ENCODE measurements around the gene CELF1. TPM values are rescaled to one million over a fixed set of nuclear protein-coding genes. Genes with fewer than 3 reads are reported as not detected.

CELF1 gene
- total and polyA plus RNA-seq, 4 donors: 83.0 to 168 (median 121) TPM

DNA sequence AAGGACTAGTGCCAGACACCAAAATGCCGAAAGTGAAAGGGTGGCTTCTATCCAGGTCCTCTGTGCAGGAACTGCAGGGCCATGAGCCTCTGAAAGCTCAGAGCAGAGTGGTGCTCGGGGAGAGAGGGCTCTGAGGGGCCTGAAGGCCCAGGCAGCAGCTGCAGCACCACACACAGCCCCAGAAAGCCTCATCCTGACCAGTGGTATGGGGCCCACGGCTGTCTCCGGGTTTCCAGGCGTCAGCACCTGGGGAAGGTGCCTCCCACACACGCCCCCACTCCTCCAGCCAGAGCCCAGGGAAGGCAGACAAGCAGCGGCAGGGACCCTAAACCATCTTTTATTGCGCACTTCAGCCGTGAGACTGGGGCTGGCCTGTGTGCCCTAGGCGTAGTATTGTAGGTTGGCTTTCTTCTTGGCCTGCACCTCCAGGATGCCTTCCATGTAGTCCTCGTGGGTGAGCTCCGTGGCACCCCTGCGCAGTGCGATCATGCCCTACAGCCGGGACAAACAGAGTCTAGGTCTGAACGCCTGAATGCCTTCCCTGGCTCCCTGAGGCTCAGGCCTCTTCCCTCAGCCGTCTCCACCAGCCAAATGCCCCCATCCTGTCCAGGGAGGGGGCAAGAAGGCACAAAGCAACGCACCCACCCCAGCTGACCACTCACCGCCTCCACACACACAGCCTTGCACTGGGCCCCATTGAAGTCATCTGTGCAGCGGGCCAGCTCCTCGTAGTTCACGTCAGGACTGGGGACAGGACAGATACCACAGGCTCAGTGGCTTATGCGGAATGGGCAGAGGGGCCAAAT is 134.3 kb downstream of the CELF1 start:
- Histone ChIP-seq H3K4me3 (ENCODE audit: low read depth, low read length) (no peak overlapping the region), H3K4me1 (ENCODE audit: control insufficient read depth, insufficient read depth, low read length) (peaks cover 19% of the 10 kb centered on the region), H3K36me3 (ENCODE audit: control insufficient read depth, insufficient read depth, low read length) (peaks cover 97% of the 10 kb centered on the region), H3K9me3 (ENCODE audit: control insufficient read depth, insufficient read depth, low read length) (no peaks in the 10 kb centered on the region), H3K27me3 (ENCODE audit: control insufficient read depth, insufficient read depth, low read length) (no peaks in the 10 kb centered on the region), H3K27ac (ENCODE audit: low read depth, low read length) (no peak overlapping the region)
- WGBS (ENCODE audit: insufficient coverage): 90% methylated on average over 18 of the region's 23 CpGs
- no peak for DNase-seq (ENCODE audit: low read depth in 4 of 6, low spot score in 6 of 6)

DNA sequence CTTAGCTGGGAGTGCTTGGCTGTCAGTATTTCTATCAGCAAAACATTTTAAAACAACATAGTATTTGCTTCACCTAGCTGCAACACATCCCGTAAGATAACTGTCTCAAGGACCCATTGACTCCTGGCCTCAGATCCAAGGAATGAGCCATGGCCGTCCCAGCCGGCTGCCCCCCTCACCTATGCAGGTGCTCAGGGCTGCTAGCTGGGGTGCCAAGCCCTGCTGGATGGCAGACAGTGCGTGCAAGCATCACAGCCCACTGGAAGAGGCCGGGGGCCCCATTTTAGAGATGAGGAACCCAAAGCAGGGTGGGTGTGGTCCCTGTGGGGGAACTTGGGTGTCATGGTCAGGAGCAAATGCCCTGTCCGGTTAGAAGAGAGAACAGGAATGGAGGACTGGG is 135.2 kb downstream of the CELF1 start:
- DNase-seq (ENCODE audit: low read depth in 4 of 6, low spot score in 6 of 6): no peak
- Histone ChIP-seq H3K27me3 (ENCODE audit: control insufficient read depth, insufficient read depth, low read length) (no peaks in the 10 kb centered on the region), H3K4me3 (ENCODE audit: low read depth, low read length) (no peak overlapping the region), H3K4me1 (ENCODE audit: control insufficient read depth, insufficient read depth, low read length) (peaks cover 24% of the 10 kb centered on the region), H3K9me3 (ENCODE audit: control insufficient read depth, insufficient read depth, low read length) (no peaks in the 10 kb centered on the region), H3K36me3 (ENCODE audit: control insufficient read depth, insufficient read depth, low read length) (peaks cover 97% of the 10 kb centered on the region), H3K27ac (ENCODE audit: low read depth, low read length) (no peak overlapping the region)
- 81% methylated on average over 6 of the region's 6 CpGs for WGBS (ENCODE audit: insufficient coverage)

DNA sequence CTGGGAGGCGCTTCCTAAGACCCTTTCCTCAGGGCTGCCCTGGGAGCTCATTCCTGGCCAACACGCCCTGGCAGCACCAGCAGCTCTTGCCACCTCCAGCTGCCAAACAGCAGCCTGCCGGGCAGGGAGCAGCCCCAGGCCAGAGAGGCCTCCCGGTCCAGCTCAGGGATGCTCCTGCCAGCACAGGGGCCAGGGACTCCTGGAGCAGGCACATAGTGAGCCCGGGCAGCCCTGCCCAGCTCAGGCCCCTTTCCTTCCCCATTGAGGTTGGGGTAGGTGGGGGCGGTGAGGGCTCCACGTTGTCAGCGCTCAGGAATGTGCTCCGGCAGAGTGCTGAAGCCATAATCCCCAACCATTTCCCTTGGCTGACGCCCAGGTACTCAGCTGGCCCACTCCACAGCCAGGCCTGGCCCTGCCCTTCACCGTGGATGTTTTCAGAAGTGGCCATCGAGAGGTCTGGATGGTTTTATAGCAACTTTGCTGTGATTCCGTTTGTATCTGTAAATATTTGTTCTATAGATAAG is 136.9 kb downstream of the CELF1 start:
- Histone ChIP-seq H3K4me1 (ENCODE audit: control insufficient read depth, insufficient read depth, low read length) (peaks cover 33% of the 10 kb centered on the region), H3K36me3 (ENCODE audit: control insufficient read depth, insufficient read depth, low read length) (peaks cover 97% of the 10 kb centered on the region), H3K9me3 (ENCODE audit: control insufficient read depth, insufficient read depth, low read length) (no peaks in the 10 kb centered on the region), H3K27me3 (ENCODE audit: control insufficient read depth, insufficient read depth, low read length) (no peaks in the 10 kb centered on the region), H3K4me3 (ENCODE audit: low read depth, low read length) (no peak overlapping the region), H3K27ac (ENCODE audit: low read depth, low read length) (peak overlapping the region; percentile 75)
- DNase-seq (ENCODE audit: low read depth in 4 of 6, low spot score in 6 of 6): peak in 2 of 6 donors; percentile 46 to 80
- 36% methylated on average over 9 of the region's 13 CpGs for WGBS (ENCODE audit: insufficient coverage)

Small RNAs within 50 kb of the gene (small RNA-seq; reads per million reads assigned to genes)
- not detected for gene RN7SL652P (ENCODE audit: low replicate concordance)
- 0.16 reads per million for gene RNU5E-10P (ENCODE audit: low replicate concordance)

Other genes starting within 250 kb of the CELF1 start
- gene MYBPC3, start 200.4 kb downstream of the CELF1 start, total RNA-seq: under 1 TPM in 1 of 2 donors, not detected in 1; 0.06 TPM
- gene MYBPC3, start 200.4 kb downstream of the CELF1 start, polyA plus RNA-seq (ENCODE audit: insufficient read length in 2 of 2): under 1 TPM; 0.15 to 0.16 TPM
- 1 to 10 TPM; 7.9 to 8.6 TPM for gene SPI1, start 174.6 kb downstream of the CELF1 start, total RNA-seq
- 10 to 100 TPM; 10.8 to 12.9 TPM for gene SPI1, start 174.6 kb downstream of the CELF1 start, polyA plus RNA-seq (ENCODE audit: insufficient read length in 2 of 2)
- 10 to 100 TPM; 18.7 to 44.8 TPM for gene SLC39A13, start 144.5 kb downstream of the CELF1 start, total RNA-seq
- 10 to 100 TPM; 39.2 to 51.4 TPM for gene SLC39A13, start 144.5 kb downstream of the CELF1 start, polyA plus RNA-seq (ENCODE audit: insufficient read length in 2 of 2)
- 100 to 1,000 TPM in 1 of 2 donors, 10 to 100 TPM in 1; 79.2 to 117 TPM for gene PSMC3, start 126.7 kb downstream of the CELF1 start, total RNA-seq
- 100 to 1,000 TPM; 154 to 157 TPM for gene PSMC3, start 126.7 kb downstream of the CELF1 start, polyA plus RNA-seq (ENCODE audit: insufficient read length in 2 of 2)
- under 1 TPM in 1 of 2 donors, not detected in 1; 0.11 TPM for gene RAPSN, start 104.0 kb downstream of the CELF1 start, total RNA-seq
- under 1 TPM in 1 of 2 donors, not detected in 1; 0.18 TPM for gene RAPSN, start 104.0 kb downstream of the CELF1 start, polyA plus RNA-seq (ENCODE audit: insufficient read length in 2 of 2)
- gene PTPMT1, start 12.5 kb upstream of the CELF1 start, total RNA-seq: 10 to 100 TPM; 41.8 to 78.8 TPM
- 10 to 100 TPM; 77.8 to 83.7 TPM for gene PTPMT1, start 12.5 kb upstream of the CELF1 start, polyA plus RNA-seq (ENCODE audit: insufficient read length in 2 of 2)
- gene KBTBD4, start 25.8 kb upstream of the CELF1 start, total RNA-seq: 10 to 100 TPM; 22.3 to 31.5 TPM
- 10 to 100 TPM; 25.0 to 28.3 TPM for gene KBTBD4, start 25.8 kb upstream of the CELF1 start, polyA plus RNA-seq (ENCODE audit: insufficient read length in 2 of 2)
- gene NDUFS3, start 25.9 kb upstream of the CELF1 start, total RNA-seq: 100 to 1,000 TPM in 1 of 2 donors, 10 to 100 TPM in 1; 65.0 to 130 TPM
- 100 to 1,000 TPM; 167 to 172 TPM for gene NDUFS3, start 25.9 kb upstream of the CELF1 start, polyA plus RNA-seq (ENCODE audit: insufficient read length in 2 of 2)
- gene FAM180B, start 33.5 kb upstream of the CELF1 start, total RNA-seq: 1 to 10 TPM; 1.8 to 2.9 TPM
- 1 to 10 TPM; 1.5 to 1.7 TPM for gene FAM180B, start 33.5 kb upstream of the CELF1 start, polyA plus RNA-seq (ENCODE audit: insufficient read length in 2 of 2)
- gene C1QTNF4, start 41.3 kb upstream of the CELF1 start, total RNA-seq: 10 to 100 TPM; 15.8 to 24.9 TPM
- 100 to 1,000 TPM; 102 to 113 TPM for gene C1QTNF4, start 41.3 kb upstream of the CELF1 start, polyA plus RNA-seq (ENCODE audit: insufficient read length in 2 of 2)
- 10 to 100 TPM; 73.0 to 77.9 TPM for gene MTCH2, start 89.4 kb upstream of the CELF1 start, total RNA-seq
- 100 to 1,000 TPM; 103 to 106 TPM for gene MTCH2, start 89.4 kb upstream of the CELF1 start, polyA plus RNA-seq (ENCODE audit: insufficient read length in 2 of 2)
- 1 to 10 TPM; 1.5 to 7.7 TPM for gene AGBL2, start 162.2 kb upstream of the CELF1 start, total RNA-seq
- gene AGBL2, start 162.2 kb upstream of the CELF1 start, polyA plus RNA-seq (ENCODE audit: insufficient read length in 2 of 2): 1 to 10 TPM; 5.6 to 7.1 TPM
- 10 to 100 TPM; 92.2 to 95.5 TPM for gene FNBP4, start 214.2 kb upstream of the CELF1 start, total RNA-seq
- 100 to 1,000 TPM in 1 of 2 donors, 10 to 100 TPM in 1; 96.7 to 129 TPM for gene FNBP4, start 214.2 kb upstream of the CELF1 start, polyA plus RNA-seq (ENCODE audit: insufficient read length in 2 of 2)

Measured in spinal cord (tissue), 10 donors.